K562 (cell line): Measurements from ENCODE around the gene TMEM141. TPM values are rescaled to one million over a fixed set of nuclear protein-coding genes. Genes with fewer than 3 reads are reported as not detected.

Experiments used
- ATAC-seq: fragments of 200-7000 bp; cut with Tn5 transposase; 3 replicates; pipeline ENCODE4 v1.9.1; 2020; ENCODE audit warnings: moderate library complexity
- BruUV-seq: library from RNA; stranded (reverse); fragments of 400-500 nt; replicated peaks from 2 replicates; lab custom pipeline; 2021; lab: Mats Ljungman, UMichigan
- CTCF ChIA-PET: fragments of 300-600 bp; formaldehyde crosslinking; extraction: SDS; loops from one replicate; lab custom pipeline; 2021; ENCODE audit warnings: low intra/inter-chr PET ratio; lab: Yijun Ruan, JAX
- POLR2A ChIA-PET: fragments of 300-600, 350-650 bp; sonication (Branson Sonifier 250); formaldehyde crosslinking; extraction: SDS; loops from one replicate; lab custom pipeline; 2021; ENCODE audit warnings: antibody characterized with exemption, inconsistent platforms; lab: Yijun Ruan, JAX
- DNase-seq, 4 experiments: peaks; one replicate each; pipeline versions ENCODE4 v3.0.0 to v3.0.0-alpha.2; 2011 to 2018; ENCODE audit warnings: low spot score in 3 of 4, mixed read lengths in 3 of 4; ENCODE audit errors: extremely low read depth in 1 of 4
- FAIRE-seq: peaks from 2 replicates; lab custom pipeline; 2011; peaks lifted over from hg19 to GRCh38; lab: Jason Lieb, UNC
- H2AFZ ChIP-seq: 2 replicates; pipeline ENCODE4 v1.6.0; 2011; ENCODE audit warnings: low read depth, low read length, control low read depth, inconsistent platforms
- H3K27ac ChIP-seq: fragments of 200-600 bp; 3 replicates; pipeline ENCODE4 v1.8.0; 2011; ENCODE audit warnings: low read depth, mild to moderate bottlenecking, control low read depth, inconsistent platforms, low read length, moderate library complexity, mixed read lengths; ENCODE audit errors: extremely low read depth
- H3K27me3 ChIP-seq, 2 experiments: fragments of 300-600 bp in 1 of 2; 2 replicates in 1 of 2; 3 replicates in 1 of 2; pipeline versions ENCODE4 v1.6.0 to v1.8.0; 2011; ENCODE audit warnings: inconsistent platforms in 2 of 2, low read length in 2 of 2, mild to moderate bottlenecking in 1 of 2, mixed read lengths in 1 of 2, moderate library complexity in 1 of 2; ENCODE audit not compliant: control insufficient read depth in 2 of 2, insufficient read depth in 2 of 2
- H3K36me3 ChIP-seq: fragments of 300-600 bp; 3 replicates; pipeline ENCODE4 v1.8.0; 2011; ENCODE audit warnings: mild to moderate bottlenecking, low read length, inconsistent platforms; ENCODE audit not compliant: control insufficient read depth, insufficient read depth
- H3K4me1 ChIP-seq, 2 experiments: fragments of 200-600 bp in 1 of 2; replicated peaks in 1 of 2; 2 replicates in 1 of 2; 3 replicates in 1 of 2; pipeline versions ENCODE4 v1.5.1 to v1.8.0; 2011; ENCODE audit warnings: inconsistent platforms in 2 of 2, low read length in 2 of 2, mild to moderate bottlenecking in 1 of 2, mixed read lengths in 1 of 2, moderate library complexity in 1 of 2; ENCODE audit not compliant: control insufficient read depth in 2 of 2, insufficient read depth in 2 of 2
- H3K4me2 ChIP-seq: 2 replicates; pipeline ENCODE4 v1.6.1; 2011; ENCODE audit warnings: low read length, control low read depth, inconsistent platforms, mixed read lengths; ENCODE audit not compliant: insufficient read depth
- H3K4me3 ChIP-seq: fragments of 200-600 bp; sonication (generic), shearing (Covaris generic); 2 replicates; pipeline ENCODE4 v1.5.1; 2016; ENCODE audit warnings: control low read depth, inconsistent platforms
- H3K79me2 ChIP-seq: fragments of 200-600 bp; 3 replicates; pipeline ENCODE4 v1.8.0; 2011; ENCODE audit warnings: low read length, inconsistent platforms; ENCODE audit not compliant: control insufficient read depth, insufficient read depth
- H3K9ac ChIP-seq, 2 experiments: 2 replicates each; pipeline versions ENCODE4 v1.6.0 to v1.6.1; 2011; ENCODE audit warnings: low read depth in 2 of 2, low read length in 2 of 2, control low read depth in 1 of 2, inconsistent platforms in 1 of 2, mild to moderate bottlenecking in 1 of 2, mixed read lengths in 1 of 2; ENCODE audit not compliant: insufficient read depth in 1 of 2
- H3K9me1 ChIP-seq: one replicate; pipeline ENCODE4 v1.6.0; 2011; ENCODE audit warnings: inconsistent platforms, mild to moderate bottlenecking, low read length, moderate library complexity; ENCODE audit not compliant: control insufficient read depth, insufficient read depth
- H3K9me3 ChIP-seq: replicated peaks from 2 replicates; pipeline ENCODE4 v1.5.1; 2011; ENCODE audit warnings: low read depth, low read length, inconsistent platforms; ENCODE audit not compliant: control insufficient read depth, insufficient read depth
- H4K20me1 ChIP-seq: replicated peaks from 2 replicates; pipeline ENCODE4 v1.6.1; 2011; ENCODE audit warnings: low read length, inconsistent platforms, mixed read lengths; ENCODE audit not compliant: control insufficient read depth, insufficient read depth
- NFRKB ChIP-seq: fragments of 450-650 bp; IDR thresholded peaks from 2 replicates; pipeline ENCODE4 v1.6.1; 2016; ENCODE audit warnings: low read depth
- POLR2G ChIP-seq: fragments of 200-400 bp; formaldehyde crosslinking; IDR thresholded peaks from 2 replicates; pipeline ENCODE4 v1.6.1; 2017; ENCODE audit warnings: low read depth, mild to moderate bottlenecking, antibody characterized with exemption, low read length, moderate library complexity
- WGBS: fragments of 100-300 bp; shearing (Covaris generic); methylation state at CpG from one replicate; pipeline ENCODE4 v1.1.6; 2016; ENCODE audit warnings: low coverage, mixed read lengths; ENCODE audit not compliant: insufficient coverage; ENCODE audit errors: missing lambda C conversion rate; 5-methylcytosine and 5-hydroxymethylcytosine counted together
- in situ Hi-C: fragments of 300-500 bp; cut with MboI; formaldehyde crosslinking; loops from 4 replicates; pipeline ENCODE4 v1.15.0; 2018; ENCODE audit warnings: inconsistent platforms, mixed read lengths
- intact Hi-C: fragments of 100-400 bp; cut with micrococcal nuclease; formaldehyde crosslinking; loops from 2 replicates; pipeline ENCODE4 v1.14.2; 2022
- polyA plus RNA-seq, 8 experiments: library from polyadenylated mRNA; depleted of rRNA in 4 of 8; stranded (reverse) in 5 of 8; unstranded in 3 of 8; fragments of >200 nt; fragmentation: Nextera tagmentation in 2 of 8; fragmentation: Illumina TruSeq in 1 of 8; extraction: Ambion mirVana in 2 of 8; extraction: Trizol in 1 of 8; gene quantifications; 2 replicates each; pipeline versions ENCODE4 v1.2.1 to v1.2.3, GENCODE V29; 2011 to 2014; ENCODE audit warnings: inconsistent platforms in 1 of 8, missing spikeins in 1 of 8
- total RNA-seq, 7 experiments: library from RNA; depleted of rRNA in 6 of 7; stranded (reverse); fragments of >200 nt in 6 of 7; fragmentation: Illumina TruSeq in 2 of 7; extraction: Trizol in 2 of 7; gene quantifications; 2 replicates each; pipeline versions ENCODE4 v1.2.1 to v1.2.3, GENCODE V29; 2011 to 2021; ENCODE audit warnings: low replicate concordance in 1 of 7
- TF ChIP-seq, protein P1 (sequence below), 2 experiments: fragments of 450-650 bp; formaldehyde crosslinking in 1 of 2; IDR thresholded peaks; 2 replicates each; pipeline versions ENCODE4 v1.4.0 to v1.6.1; 2014 to 2020; ENCODE audit warnings: mild to moderate bottlenecking in 2 of 2, borderline replicate concordance in 1 of 2, low read depth in 1 of 2
- TF ChIP-seq, protein P2 (sequence below): fragments of 250-450 bp; sonication (Bioruptor Pico); IDR thresholded peaks from 2 replicates; pipeline ENCODE4 v1.8.0; 2021; ENCODE audit warnings: mild to moderate bottlenecking, moderate library complexity
- TF ChIP-seq, protein P3 (sequence below): fragments of 250-450 bp; sonication (Bioruptor Pico); IDR thresholded peaks from 2 replicates; pipeline ENCODE4 v1.4.0; 2020; ENCODE audit warnings: mild to moderate bottlenecking
- TF ChIP-seq, protein P4 (sequence below): sonication (generic); formaldehyde crosslinking; IDR thresholded peaks from 2 replicates; pipeline ENCODE4 v1.8.0; 2023; ENCODE audit warnings: mild to moderate bottlenecking, missing genetic modification reagents

TMEM141 gene
- total and polyA plus RNA-seq, 9 of the 15 experiments (the other 6 are each of a cell fraction or from before 2014, with no cell fraction given), result 21.5 to 123 (median 74.8) TPM

DNA sequence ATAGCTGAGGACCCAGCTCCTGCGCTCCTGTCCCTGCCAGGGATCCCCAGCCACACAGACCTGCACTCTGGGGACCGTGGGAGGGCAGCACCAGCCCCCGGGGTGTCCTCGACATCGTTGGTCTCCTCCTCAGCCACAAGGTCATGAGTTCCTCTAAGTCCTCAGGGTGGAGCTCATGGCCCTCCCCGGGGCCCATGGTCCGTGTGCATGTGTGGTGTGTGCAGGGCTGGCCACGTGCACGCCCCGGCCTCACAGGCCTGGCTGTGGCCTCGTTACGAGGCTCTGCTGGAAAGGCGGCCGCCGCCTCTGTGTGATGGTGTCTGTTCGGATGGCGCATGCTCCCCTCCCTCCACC, 35.0 kb downstream of the TMEM141 start:
- no peaks in the 10 kb centered on the region for H3K27me3 ChIP-seq
- H2AFZ ChIP-seq, result no peak overlapping the region
- no peak overlapping the region for H3K27ac ChIP-seq
- H3K9me1 ChIP-seq, result no peaks in the 10 kb centered on the region
- FAIRE-seq (no peak), ATAC-seq (no peak), DNase-seq (no peak)
- H3K36me3 ChIP-seq, result peaks cover 87% of the 10 kb centered on the region; the same call in 2 of the 3 replicates
- in situ Hi-C loops, result no loop called here
- WGBS, result 91% methylated on average over 17 of the region's 17 CpGs
- no peaks in the 10 kb centered on the region; the same call in 1 of the 2 replicates for H4K20me1 ChIP-seq
- H3K9me3 ChIP-seq, result no peaks in the 10 kb centered on the region
- intact Hi-C loops, result no loop called here
- H3K4me3 ChIP-seq, result no peak overlapping the region
- H3K79me2 ChIP-seq, result peaks cover 15% of the 10 kb centered on the region; the same call in 2 of the 3 replicates
- ChIA-PET CTCF (no interaction called here), POLR2A (interaction anchor here (0.8 kb wide), 1 partner anchor 14 kb away, joined by 7 read pairs; no protein-coding TSS in a partner anchor)
- no peak overlapping the region for H3K4me2 ChIP-seq
- BruUV-seq, result no TSS peak
- peak overlapping the region in 1 of 2 experiments; percentile 20; a peak in 1 of 4 replicates for H3K9ac ChIP-seq
- peaks cover 0 to 52% of the 10 kb centered on the region in 2 experiments; a peak in 2 of 5 replicates for H3K4me1 ChIP-seq
- TF ChIP-seq, protein P1, sequence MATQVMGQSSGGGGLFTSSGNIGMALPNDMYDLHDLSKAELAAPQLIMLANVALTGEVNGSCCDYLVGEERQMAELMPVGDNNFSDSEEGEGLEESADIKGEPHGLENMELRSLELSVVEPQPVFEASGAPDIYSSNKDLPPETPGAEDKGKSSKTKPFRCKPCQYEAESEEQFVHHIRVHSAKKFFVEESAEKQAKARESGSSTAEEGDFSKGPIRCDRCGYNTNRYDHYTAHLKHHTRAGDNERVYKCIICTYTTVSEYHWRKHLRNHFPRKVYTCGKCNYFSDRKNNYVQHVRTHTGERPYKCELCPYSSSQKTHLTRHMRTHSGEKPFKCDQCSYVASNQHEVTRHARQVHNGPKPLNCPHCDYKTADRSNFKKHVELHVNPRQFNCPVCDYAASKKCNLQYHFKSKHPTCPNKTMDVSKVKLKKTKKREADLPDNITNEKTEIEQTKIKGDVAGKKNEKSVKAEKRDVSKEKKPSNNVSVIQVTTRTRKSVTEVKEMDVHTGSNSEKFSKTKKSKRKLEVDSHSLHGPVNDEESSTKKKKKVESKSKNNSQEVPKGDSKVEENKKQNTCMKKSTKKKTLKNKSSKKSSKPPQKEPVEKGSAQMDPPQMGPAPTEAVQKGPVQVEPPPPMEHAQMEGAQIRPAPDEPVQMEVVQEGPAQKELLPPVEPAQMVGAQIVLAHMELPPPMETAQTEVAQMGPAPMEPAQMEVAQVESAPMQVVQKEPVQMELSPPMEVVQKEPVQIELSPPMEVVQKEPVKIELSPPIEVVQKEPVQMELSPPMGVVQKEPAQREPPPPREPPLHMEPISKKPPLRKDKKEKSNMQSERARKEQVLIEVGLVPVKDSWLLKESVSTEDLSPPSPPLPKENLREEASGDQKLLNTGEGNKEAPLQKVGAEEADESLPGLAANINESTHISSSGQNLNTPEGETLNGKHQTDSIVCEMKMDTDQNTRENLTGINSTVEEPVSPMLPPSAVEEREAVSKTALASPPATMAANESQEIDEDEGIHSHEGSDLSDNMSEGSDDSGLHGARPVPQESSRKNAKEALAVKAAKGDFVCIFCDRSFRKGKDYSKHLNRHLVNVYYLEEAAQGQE (IDR thresholded peaks at IDR 0.05; ENCODE audit: borderline replicate concordance), result no peak
- TF ChIP-seq, protein P1 (CRISPR knock-in tag; IDR thresholded peaks at IDR 0.05; ENCODE audit: low read depth), result no peak
- TF ChIP-seq, protein P2, sequence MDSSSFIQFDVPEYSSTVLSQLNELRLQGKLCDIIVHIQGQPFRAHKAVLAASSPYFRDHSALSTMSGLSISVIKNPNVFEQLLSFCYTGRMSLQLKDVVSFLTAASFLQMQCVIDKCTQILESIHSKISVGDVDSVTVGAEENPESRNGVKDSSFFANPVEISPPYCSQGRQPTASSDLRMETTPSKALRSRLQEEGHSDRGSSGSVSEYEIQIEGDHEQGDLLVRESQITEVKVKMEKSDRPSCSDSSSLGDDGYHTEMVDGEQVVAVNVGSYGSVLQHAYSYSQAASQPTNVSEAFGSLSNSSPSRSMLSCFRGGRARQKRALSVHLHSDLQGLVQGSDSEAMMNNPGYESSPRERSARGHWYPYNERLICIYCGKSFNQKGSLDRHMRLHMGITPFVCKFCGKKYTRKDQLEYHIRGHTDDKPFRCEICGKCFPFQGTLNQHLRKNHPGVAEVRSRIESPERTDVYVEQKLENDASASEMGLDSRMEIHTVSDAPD (CRISPR knock-in tag), result no peak
- TF ChIP-seq, protein P3, sequence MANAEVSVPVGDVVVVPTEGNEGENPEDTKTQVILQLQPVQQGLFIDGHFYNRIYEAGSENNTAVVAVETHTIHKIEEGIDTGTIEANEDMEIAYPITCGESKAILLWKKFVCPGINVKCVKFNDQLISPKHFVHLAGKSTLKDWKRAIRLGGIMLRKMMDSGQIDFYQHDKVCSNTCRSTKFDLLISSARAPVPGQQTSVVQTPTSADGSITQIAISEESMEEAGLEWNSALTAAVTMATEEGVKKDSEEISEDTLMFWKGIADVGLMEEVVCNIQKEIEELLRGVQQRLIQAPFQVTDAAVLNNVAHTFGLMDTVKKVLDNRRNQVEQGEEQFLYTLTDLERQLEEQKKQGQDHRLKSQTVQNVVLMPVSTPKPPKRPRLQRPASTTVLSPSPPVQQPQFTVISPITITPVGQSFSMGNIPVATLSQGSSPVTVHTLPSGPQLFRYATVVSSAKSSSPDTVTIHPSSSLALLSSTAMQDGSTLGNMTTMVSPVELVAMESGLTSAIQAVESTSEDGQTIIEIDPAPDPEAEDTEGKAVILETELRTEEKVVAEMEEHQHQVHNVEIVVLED (CRISPR knock-in tag), result no peak
- TF ChIP-seq NFRKB, result no peak
- TF ChIP-seq, protein P4, sequence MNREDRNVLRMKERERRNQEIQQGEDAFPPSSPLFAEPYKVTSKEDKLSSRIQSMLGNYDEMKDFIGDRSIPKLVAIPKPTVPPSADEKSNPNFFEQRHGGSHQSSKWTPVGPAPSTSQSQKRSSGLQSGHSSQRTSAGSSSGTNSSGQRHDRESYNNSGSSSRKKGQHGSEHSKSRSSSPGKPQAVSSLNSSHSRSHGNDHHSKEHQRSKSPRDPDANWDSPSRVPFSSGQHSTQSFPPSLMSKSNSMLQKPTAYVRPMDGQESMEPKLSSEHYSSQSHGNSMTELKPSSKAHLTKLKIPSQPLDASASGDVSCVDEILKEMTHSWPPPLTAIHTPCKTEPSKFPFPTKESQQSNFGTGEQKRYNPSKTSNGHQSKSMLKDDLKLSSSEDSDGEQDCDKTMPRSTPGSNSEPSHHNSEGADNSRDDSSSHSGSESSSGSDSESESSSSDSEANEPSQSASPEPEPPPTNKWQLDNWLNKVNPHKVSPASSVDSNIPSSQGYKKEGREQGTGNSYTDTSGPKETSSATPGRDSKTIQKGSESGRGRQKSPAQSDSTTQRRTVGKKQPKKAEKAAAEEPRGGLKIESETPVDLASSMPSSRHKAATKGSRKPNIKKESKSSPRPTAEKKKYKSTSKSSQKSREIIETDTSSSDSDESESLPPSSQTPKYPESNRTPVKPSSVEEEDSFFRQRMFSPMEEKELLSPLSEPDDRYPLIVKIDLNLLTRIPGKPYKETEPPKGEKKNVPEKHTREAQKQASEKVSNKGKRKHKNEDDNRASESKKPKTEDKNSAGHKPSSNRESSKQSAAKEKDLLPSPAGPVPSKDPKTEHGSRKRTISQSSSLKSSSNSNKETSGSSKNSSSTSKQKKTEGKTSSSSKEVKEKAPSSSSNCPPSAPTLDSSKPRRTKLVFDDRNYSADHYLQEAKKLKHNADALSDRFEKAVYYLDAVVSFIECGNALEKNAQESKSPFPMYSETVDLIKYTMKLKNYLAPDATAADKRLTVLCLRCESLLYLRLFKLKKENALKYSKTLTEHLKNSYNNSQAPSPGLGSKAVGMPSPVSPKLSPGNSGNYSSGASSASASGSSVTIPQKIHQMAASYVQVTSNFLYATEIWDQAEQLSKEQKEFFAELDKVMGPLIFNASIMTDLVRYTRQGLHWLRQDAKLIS, result no peak
- peak; percentile 61 for TF ChIP-seq POLR2G
